OCI-LY1 (cell line): ENCODE data around the gene TSPAN32.

Experiments used
- H2AFZ ChIP-seq: fragments of 200-600 bp; sonication (generic), shearing (Covaris generic); 2 replicates; pipeline ENCODE4 v1.6.0; 2014; ENCODE audit warnings: antibody characterized with exemption, mild to moderate bottlenecking, low read length
- H3F3A ChIP-seq: fragments of 200-600 bp; sonication (generic), shearing (Covaris generic); 2 replicates; pipeline ENCODE4 v1.6.0; 2014; ENCODE audit warnings: mild to moderate bottlenecking, antibody characterized with exemption, low read length, moderate library complexity; ENCODE audit not compliant: insufficient read depth
- H3K27ac ChIP-seq: fragments of 200-600 bp; sonication (generic); 2 replicates; pipeline ENCODE4 v1.5.1; 2014; ENCODE audit warnings: low read length, mixed run types, mild to moderate bottlenecking, low read depth; ENCODE audit not compliant: poor library complexity, severe bottlenecking
- H3K27me3 ChIP-seq: fragments of 200-600 bp; sonication (generic); 2 replicates; pipeline ENCODE4 v1.6.0; 2014; ENCODE audit warnings: antibody characterized with exemption, mild to moderate bottlenecking, low read length, moderate library complexity; ENCODE audit not compliant: insufficient read depth
- H3K36me3 ChIP-seq: fragments of 200-600 bp; sonication (generic); 2 replicates; pipeline ENCODE4 v1.6.1; 2014; ENCODE audit warnings: mild to moderate bottlenecking, antibody characterized with exemption, low read length, moderate library complexity, mixed read lengths; ENCODE audit not compliant: insufficient read depth
- H3K4me1 ChIP-seq: fragments of 200-600 bp; sonication (generic); 2 replicates; pipeline ENCODE4 v1.5.1; 2014; ENCODE audit warnings: mild to moderate bottlenecking, low read length, moderate library complexity; ENCODE audit not compliant: insufficient read depth, severe bottlenecking
- H3K4me2 ChIP-seq: fragments of 200-600 bp; sonication (generic), shearing (Covaris generic); 2 replicates; pipeline ENCODE4 v1.6.1; 2014; ENCODE audit warnings: low read length
- H3K4me3 ChIP-seq: fragments of 200-600 bp; sonication (generic); 2 replicates; pipeline ENCODE4 v1.5.1; 2014; ENCODE audit warnings: low read length, low read depth, mild to moderate bottlenecking, mixed read lengths; ENCODE audit not compliant: poor library complexity, severe bottlenecking
- H3K79me2 ChIP-seq: fragments of 200-600 bp; shearing (Covaris generic); 2 replicates; pipeline ENCODE4 v1.6.1; 2016; ENCODE audit warnings: mixed run types, low read length, mixed read lengths; ENCODE audit not compliant: insufficient read depth
- H3K9ac ChIP-seq: fragments of 200-600 bp; sonication (generic), shearing (Covaris generic); 2 replicates; pipeline ENCODE4 v1.6.1; 2014; ENCODE audit warnings: mild to moderate bottlenecking, low read length, mixed read lengths
- H3K9me2 ChIP-seq: fragments of 200-600 bp; sonication (generic), shearing (Covaris generic); 2 replicates; pipeline ENCODE4 v1.6.1; 2014; ENCODE audit warnings: low read depth, mild to moderate bottlenecking, low read length, mixed read lengths
- H3K9me3 ChIP-seq: fragments of 200-600 bp; shearing (Covaris generic); 2 replicates; pipeline ENCODE4 v1.6.1; 2014; ENCODE audit warnings: low read length, mixed read lengths
- H4K20me1 ChIP-seq: fragments of 200-600 bp; sonication (generic), shearing (Covaris generic); 2 replicates; pipeline ENCODE4 v1.6.0; 2016; ENCODE audit warnings: mild to moderate bottlenecking, low read length; ENCODE audit not compliant: insufficient read depth
- CTCF ChIP-seq: fragments of 200-600 bp; sonication (generic), shearing (Covaris generic); IDR thresholded peaks from 2 replicates; pipeline ENCODE4 v1.5.1; 2017; ENCODE audit warnings: mild to moderate bottlenecking, antibody characterized with exemption, low read length, moderate library complexity, mixed read lengths
- EZH2 ChIP-seq: fragments of 200-600 bp; sonication (generic), shearing (Covaris generic); IDR thresholded peaks from 2 replicates; pipeline ENCODE4 v1.8.0; 2017; ENCODE audit warnings: borderline replicate concordance, mixed run types, mild to moderate bottlenecking, antibody characterized with exemption, low read length, moderate library complexity, mixed read lengths

TSPAN32 gene

DNA sequence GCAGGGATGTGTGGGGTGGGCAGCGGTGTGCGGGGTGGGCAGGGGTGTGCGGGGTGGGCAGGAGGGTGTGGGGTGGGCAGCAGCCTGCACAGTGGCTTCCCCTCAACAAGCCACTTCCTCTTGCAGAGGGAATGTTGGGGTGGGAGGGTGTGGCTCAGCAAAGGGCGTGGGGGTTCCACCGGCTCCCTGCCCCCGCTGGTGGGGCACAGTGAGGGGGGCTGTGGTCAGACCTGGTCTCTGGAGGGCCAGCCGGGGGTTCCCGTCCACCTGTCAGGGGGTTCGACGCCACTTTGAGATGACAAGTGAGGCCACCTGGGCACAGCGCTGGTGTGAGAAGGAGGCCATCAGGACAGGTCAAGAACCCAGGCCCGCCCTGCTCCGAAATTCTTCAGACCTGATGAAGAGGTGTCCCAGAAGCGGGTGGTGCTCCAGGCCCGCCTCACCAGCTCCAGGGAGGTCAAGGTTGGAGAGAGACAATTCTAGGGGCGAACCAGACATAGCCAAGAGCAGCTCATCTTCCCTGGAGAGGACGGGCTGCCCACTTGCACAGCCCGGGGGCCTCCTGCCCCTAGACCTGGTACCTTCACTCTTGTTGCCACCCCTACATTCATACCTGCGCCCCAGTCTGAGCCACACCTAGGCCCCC lies 1.4 kb upstream of the TSPAN32 start:
- TF ChIP-seq EZH2 (no peak), CTCF (no peak)
- Histone ChIP-seq H3K9me3 (no peaks in the 10 kb centered on the region), H3K79me2 (no peaks in the 10 kb centered on the region), H3K9me2 (no peaks in the 10 kb centered on the region), H3K27ac (no peak overlapping the region), H3K9ac (no peak overlapping the region), H2AFZ (no peak overlapping the region), H4K20me1 (no peaks in the 10 kb centered on the region), H3K4me1 (no peaks in the 10 kb centered on the region), H3K4me3 (no peak overlapping the region), H3K36me3 (no peaks in the 10 kb centered on the region), H3F3A (no peaks in the 10 kb centered on the region), H3K27me3 (peaks cover 3% of the 10 kb centered on the region; the same call in 1 of the 2 replicates), H3K4me2 (no peak overlapping the region)

DNA sequence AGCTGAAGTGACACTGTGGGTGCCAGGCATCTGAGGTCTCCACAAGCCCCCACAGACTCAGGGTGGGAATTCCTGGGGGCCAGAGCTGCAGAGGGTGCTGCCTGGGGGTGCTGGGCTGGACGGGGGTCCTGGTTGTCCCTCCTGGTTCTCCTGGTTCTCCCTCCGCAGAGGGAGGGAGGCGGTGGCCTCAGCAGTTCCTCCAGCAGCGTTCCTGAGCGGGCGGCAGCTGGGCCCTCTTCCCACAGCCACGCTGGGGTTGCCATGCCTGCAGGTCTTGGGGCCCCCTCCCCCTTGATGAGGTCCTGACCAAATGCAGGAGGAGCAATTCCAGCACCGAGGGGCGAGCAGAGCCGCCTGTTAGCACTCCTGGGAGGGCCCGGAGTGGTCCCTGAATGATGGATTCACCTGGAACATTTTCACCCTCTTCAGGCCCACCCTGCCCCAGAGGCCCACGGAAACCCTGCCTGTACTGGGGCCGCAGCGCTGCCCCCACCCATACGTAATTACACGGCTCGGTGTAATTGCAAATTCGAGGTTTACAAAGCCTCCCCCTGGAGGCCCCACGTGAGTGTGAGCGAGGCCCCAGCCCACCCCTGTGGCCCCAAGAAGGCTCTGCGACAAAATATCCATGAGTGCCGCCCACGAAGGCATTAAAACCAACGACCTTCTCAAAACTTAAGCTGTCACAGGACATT lies 730 bp upstream of the TSPAN32 start:
- no peaks in the 10 kb centered on the region for H3K36me3 ChIP-seq
- no peak overlapping the region for H2AFZ ChIP-seq
- no peak overlapping the region for H3K4me3 ChIP-seq
- no peaks in the 10 kb centered on the region for H3K4me1 ChIP-seq
- no peaks in the 10 kb centered on the region for H4K20me1 ChIP-seq
- H3K9me2 ChIP-seq = no peaks in the 10 kb centered on the region
- no peaks in the 10 kb centered on the region for H3K79me2 ChIP-seq
- H3K27ac ChIP-seq = no peak overlapping the region
- no peaks in the 10 kb centered on the region for H3K9me3 ChIP-seq
- H3K27me3 ChIP-seq = peaks cover 3% of the 10 kb centered on the region; the same call in 1 of the 2 replicates
- no peak overlapping the region for H3K9ac ChIP-seq
- no peaks in the 10 kb centered on the region for H3F3A ChIP-seq
- H3K4me2 ChIP-seq = no peak overlapping the region
- TF ChIP-seq EZH2 = no peak
- TF ChIP-seq CTCF = no peak

DNA sequence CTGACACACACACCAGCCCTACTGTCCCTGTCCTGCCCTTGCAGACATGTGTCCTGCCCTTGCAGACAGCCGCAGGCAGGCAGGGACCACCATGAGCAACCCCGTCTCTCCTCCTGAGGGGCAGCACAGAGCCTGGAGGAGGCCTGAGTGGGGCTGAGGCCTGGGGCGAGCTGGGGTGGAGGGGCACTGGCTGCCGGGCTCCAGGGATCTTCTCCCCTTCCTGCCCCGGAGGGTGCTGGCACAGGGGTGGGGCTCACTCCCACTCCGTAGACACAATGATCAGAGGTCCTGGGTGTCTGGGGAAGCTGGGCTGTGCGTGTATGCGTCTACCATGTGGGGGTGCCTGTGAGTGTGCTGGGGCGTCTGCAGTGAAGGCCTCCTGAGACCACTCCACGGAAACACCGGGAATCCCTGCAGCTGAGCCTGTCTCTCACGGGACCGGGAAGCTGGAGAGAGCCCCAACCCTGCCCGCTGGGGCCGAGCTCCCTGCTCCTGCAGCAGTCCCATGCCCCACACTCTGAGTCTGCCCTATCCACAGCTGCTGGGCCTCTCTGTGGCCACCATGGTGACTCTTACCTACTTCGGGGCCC lies 588 bp downstream of the TSPAN32 start:
- no peak overlapping the region for H3K4me3 ChIP-seq
- H3K36me3 ChIP-seq = no peaks in the 10 kb centered on the region
- no peaks in the 10 kb centered on the region for H3K79me2 ChIP-seq
- H3K27me3 ChIP-seq = peaks cover 3% of the 10 kb centered on the region; the same call in 1 of the 2 replicates
- H3K27ac ChIP-seq = no peak overlapping the region
- H3K4me2 ChIP-seq = no peak overlapping the region
- H4K20me1 ChIP-seq = no peaks in the 10 kb centered on the region
- H3K9ac ChIP-seq = no peak overlapping the region
- TF ChIP-seq EZH2 (no peak), CTCF (no peak)
- no peaks in the 10 kb centered on the region for H3K4me1 ChIP-seq
- no peaks in the 10 kb centered on the region for H3F3A ChIP-seq
- H2AFZ ChIP-seq = no peak overlapping the region
- no peaks in the 10 kb centered on the region for H3K9me2 ChIP-seq
- no peaks in the 10 kb centered on the region for H3K9me3 ChIP-seq
